Breast epithelium (tissue), 4 donors: ENCODE results near the gene EPHA8. TPM values are rescaled to one million over a fixed set of nuclear protein-coding genes. Genes with fewer than 3 reads are reported as not detected.
A peak's percentile ranks its signal among the peaks of the same experiment; 100 is the strongest.

Source experiments
- DNase-seq, 2 donors: peaks; one replicate each; pipeline ENCODE4 v3.0.0-alpha.2; 2019; ENCODE audit warnings: low spot score in 2 of 2
- H3K27ac ChIP-seq, 2 donors: fragments of 200-600 bp; sonication (generic) in 1 of 2; one replicate each; pipeline ENCODE4 v1.5.1; 2016 to 2019; ENCODE audit warnings: mild to moderate bottlenecking in 1 of 2
- H3K27me3 ChIP-seq, 2 donors: fragments of 200-600 bp; sonication (generic) in 1 of 2; one replicate each; pipeline versions ENCODE4 v1.5.1 to v1.6.0; 2017 to 2019; ENCODE audit warnings: control low read depth in 1 of 2, mild to moderate bottlenecking in 1 of 2
- H3K36me3 ChIP-seq: fragments of 200-600 bp; one replicate; pipeline ENCODE4 v1.5.1; 2019
- H3K4me1 ChIP-seq, 2 donors: fragments of 200-600 bp; sonication (generic); one replicate each; pipeline ENCODE4 v1.5.1; 2016 to 2019; ENCODE audit warnings: control low read depth in 1 of 2
- H3K4me3 ChIP-seq, 3 donors: fragments of 200-600 bp; sonication (generic); 1 replicate in 2 of 3; 2 replicates in 1 of 3; pipeline ENCODE4 v1.5.1; 2016 to 2019; ENCODE audit warnings: mild to moderate bottlenecking in 3 of 3, moderate library complexity in 2 of 3
- H3K9me3 ChIP-seq, 2 donors: fragments of 200-600 bp; sonication (generic) in 1 of 2; one replicate each; pipeline ENCODE4 v1.5.1; 2016 to 2019; ENCODE audit warnings: control low read depth in 1 of 2
- POLR2A ChIP-seq: fragments of 450-650 bp; IDR thresholded peaks from one replicate; pipeline ENCODE4 v1.6.1; 2016; ENCODE audit warnings: antibody characterized with exemption, mild to moderate bottlenecking, moderate library complexity
- POLR2AphosphoS5 ChIP-seq, 3 donors: sonication (generic); formaldehyde crosslinking; IDR thresholded peaks; one replicate each; pipeline ENCODE4 v1.6.1; 2017; ENCODE audit warnings: antibody characterized with exemption in 3 of 3
- intact Hi-C: fragments of 100-400 bp; cut with DNase I; formaldehyde crosslinking; loops from one replicate; pipeline ENCODE4 v1.15.1; 2023; ENCODE audit warnings: low total_unique reads
- total RNA-seq, 3 donors: library from RNA; depleted of rRNA; stranded (reverse); fragments of >200 nt; gene quantifications; one replicate each; pipeline ENCODE4 v1.1.0, GENCODE V29; 2016
- TF ChIP-seq, protein P1 (sequence below), 3 donors: fragments of 450-650 bp; IDR thresholded peaks; one replicate each; pipeline ENCODE4 v1.5.1; 2016 to 2017; ENCODE audit warnings: antibody characterized with exemption in 3 of 3, mild to moderate bottlenecking in 3 of 3, moderate library complexity in 3 of 3

Gene EPHA8
- total RNA-seq, 3 donors from 2014 or later = not detected

DNA sequence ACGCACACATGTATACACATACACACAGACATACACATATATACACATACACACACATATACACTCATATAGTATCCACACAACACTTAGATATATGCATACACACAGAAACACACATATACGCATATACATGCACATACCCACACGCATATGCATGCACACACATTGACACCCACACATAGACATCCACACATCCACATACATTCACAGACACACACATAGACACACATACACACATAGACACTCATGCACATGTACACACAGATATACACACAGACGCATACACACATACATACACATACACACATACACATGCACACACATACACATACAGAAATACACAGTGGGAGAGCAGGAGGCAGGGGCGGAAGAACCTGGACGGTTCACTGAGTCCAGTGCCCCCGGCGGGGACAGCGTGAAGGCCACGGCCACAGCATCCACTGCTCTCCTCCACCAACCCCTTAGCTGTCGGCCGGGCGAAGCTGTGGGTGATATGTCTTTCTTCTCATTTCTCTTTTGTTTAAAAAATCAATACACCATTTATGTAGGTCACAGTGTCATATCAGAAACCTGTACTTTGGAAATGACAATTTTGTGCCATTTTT lies 86.9 kb downstream of the EPHA8 start:
- no peak for TF ChIP-seq POLR2A
- no peak for TF ChIP-seq POLR2AphosphoS5 (IDR thresholded peaks at IDR 0.05)
- TF ChIP-seq, protein P1, sequence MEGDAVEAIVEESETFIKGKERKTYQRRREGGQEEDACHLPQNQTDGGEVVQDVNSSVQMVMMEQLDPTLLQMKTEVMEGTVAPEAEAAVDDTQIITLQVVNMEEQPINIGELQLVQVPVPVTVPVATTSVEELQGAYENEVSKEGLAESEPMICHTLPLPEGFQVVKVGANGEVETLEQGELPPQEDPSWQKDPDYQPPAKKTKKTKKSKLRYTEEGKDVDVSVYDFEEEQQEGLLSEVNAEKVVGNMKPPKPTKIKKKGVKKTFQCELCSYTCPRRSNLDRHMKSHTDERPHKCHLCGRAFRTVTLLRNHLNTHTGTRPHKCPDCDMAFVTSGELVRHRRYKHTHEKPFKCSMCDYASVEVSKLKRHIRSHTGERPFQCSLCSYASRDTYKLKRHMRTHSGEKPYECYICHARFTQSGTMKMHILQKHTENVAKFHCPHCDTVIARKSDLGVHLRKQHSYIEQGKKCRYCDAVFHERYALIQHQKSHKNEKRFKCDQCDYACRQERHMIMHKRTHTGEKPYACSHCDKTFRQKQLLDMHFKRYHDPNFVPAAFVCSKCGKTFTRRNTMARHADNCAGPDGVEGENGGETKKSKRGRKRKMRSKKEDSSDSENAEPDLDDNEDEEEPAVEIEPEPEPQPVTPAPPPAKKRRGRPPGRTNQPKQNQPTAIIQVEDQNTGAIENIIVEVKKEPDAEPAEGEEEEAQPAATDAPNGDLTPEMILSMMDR (IDR thresholded peaks at IDR 0.05) = no peak
- H3K36me3 ChIP-seq = no peaks in the 10 kb centered on the region
- no peak for DNase-seq
- intact Hi-C loops = loop anchor here (5.0 kb wide), 1 partner anchor 737 kb away; no protein-coding TSS in a partner anchor
- H3K27me3 ChIP-seq = no peaks in the 10 kb centered on the region
- H3K4me1 ChIP-seq = no peaks in the 10 kb centered on the region
- H3K4me3 ChIP-seq = no peak overlapping the region
- H3K9me3 ChIP-seq = no peaks in the 10 kb centered on the region
- H3K27ac ChIP-seq = no peak overlapping the region

DNA sequence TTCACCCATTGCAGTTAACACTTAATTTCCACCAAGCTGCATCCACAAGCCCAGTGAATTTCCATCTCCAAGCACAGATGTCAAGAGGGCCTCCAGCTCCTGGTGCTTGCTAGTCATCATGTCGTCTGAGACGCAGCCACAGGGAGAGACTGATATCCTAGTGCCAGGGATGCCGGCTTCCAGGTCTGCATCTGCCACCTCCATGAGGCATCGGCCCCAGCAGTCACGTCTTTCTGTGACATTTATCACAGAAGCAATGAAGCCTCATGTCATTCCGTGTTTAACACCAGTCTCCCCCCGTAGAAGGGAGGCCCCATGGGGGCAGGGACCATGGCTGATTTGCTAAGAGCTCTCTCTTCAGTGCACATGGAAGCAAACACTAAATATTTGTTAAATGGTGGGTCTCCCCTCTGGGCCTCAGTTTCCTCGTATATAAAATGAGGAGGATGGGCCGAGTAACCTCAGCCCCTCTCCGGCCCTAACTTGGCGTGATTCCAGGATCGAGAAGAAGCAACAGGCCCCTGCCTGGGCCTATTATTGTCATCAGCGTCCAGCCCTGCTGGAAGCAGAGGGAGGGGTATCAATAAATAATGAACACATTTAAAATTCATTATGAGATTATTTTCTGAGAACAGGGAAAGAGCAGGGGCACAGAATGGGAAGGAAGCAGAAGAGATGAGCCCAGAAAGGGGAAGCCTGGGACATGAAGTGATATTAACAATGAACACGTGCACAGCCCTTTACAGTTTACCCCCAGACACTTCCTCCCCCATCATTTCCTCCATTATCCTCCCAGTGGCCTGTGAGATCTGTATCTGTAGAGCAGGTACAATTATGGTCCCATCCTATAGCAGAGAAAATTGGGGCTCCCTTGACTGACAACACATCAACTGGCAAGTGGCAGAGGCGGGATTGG lies 88.9 kb downstream of the EPHA8 start:
- Histone ChIP-seq H3K9me3 (no peaks in the 10 kb centered on the region), H3K27ac (no peak overlapping the region)

DNA sequence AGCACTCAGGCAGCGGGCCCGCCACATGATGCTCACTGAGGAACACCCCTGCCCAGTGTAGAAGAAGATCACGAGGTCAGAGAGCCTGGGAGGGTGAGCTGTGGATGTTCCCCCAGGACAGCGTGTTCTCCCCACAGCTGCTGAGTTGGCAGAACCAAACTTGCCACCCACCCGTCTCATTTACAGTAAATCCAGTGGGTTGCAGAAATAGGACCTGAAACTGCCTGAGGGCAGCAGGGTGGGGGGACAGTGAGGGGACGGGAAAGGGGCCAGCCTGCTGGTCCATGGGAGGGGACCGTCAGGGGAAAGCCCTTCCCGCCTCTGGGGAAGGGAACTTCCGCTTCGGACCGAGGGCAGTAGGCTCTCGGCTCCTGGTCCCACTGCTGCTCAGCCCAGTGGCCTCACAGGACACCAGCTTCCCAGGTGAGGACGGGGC lies 89.6 kb downstream of the EPHA8 start, which contains the start of gene C1QB:
C1QB (plus strand) TSS at position 356 of the 436 bp plus-strand sequence. CDS start 6,227 bp downstream, outside the sequence.
- no peaks in the 10 kb centered on the region for H3K36me3 ChIP-seq
- peaks cover 0 to 3% of the 10 kb centered on the region in 2 donors for H3K27me3 ChIP-seq
- H3K9me3 ChIP-seq = no peaks in the 10 kb centered on the region
- DNase-seq = peak in 1 of 2 donors; percentile 43
- no peaks in the 10 kb centered on the region for H3K4me1 ChIP-seq
- peak within 1 kb of the TSS; percentile 18 to 40 (median 27) for H3K4me3 ChIP-seq
- intact Hi-C loops = loop anchor here (5.0 kb wide), 1 partner anchor 734 kb away; no protein-coding TSS in a partner anchor
- TF ChIP-seq, protein P1 (IDR thresholded peaks at IDR 0.05) = no peak
- peak in 2 of 3 donors; percentile 12 to 25 for TF ChIP-seq POLR2AphosphoS5 (IDR thresholded peaks at IDR 0.05)
- H3K27ac ChIP-seq = no peak within 1 kb of the TSS

More for the DNA sequence above, 88.9 kb downstream of the EPHA8 start:
- TF ChIP-seq, protein P1 (IDR thresholded peaks at IDR 0.05) = no peak
- no peak for TF ChIP-seq POLR2AphosphoS5 (IDR thresholded peaks at IDR 0.05)
- no peak for TF ChIP-seq POLR2A
- H3K4me1 ChIP-seq = no peaks in the 10 kb centered on the region
- no peaks in the 10 kb centered on the region for H3K36me3 ChIP-seq
- intact Hi-C loops = loop anchor here (5.0 kb wide), 1 partner anchor 735 kb away; no protein-coding TSS in a partner anchor
- H3K27me3 ChIP-seq = peaks cover 0 to 3% of the 10 kb centered on the region in 2 donors
- H3K4me3 ChIP-seq = no peak overlapping the region
- DNase-seq = no peak

Other genes starting within 250 kb of the EPHA8 start
- gene ZBTB40, start 111.6 kb upstream of the EPHA8 start, total RNA-seq = 10 to 100 TPM; 15.7 to 24.6 (median 22.0) TPM
- 100 to 1,000 TPM in 2 of 3 donors, 10 to 100 TPM in 1; 55.7 to 355 (median 104) TPM for gene C1QA, start 73.1 kb downstream of the EPHA8 start, total RNA-seq
- gene C1QC, start 80.1 kb downstream of the EPHA8 start, total RNA-seq = 100 to 1,000 TPM in 2 of 3 donors, 10 to 100 TPM in 1; 76.4 to 385 (median 113) TPM
- gene C1QB, start 89.7 kb downstream of the EPHA8 start, total RNA-seq = 100 to 1,000 TPM; 172 to 706 (median 330) TPM
- gene EPHB2, start 147.3 kb downstream of the EPHA8 start, total RNA-seq = 1 to 10 TPM; 1.3 to 4.6 (median 1.5) TPM